AG09319 (cell line): ENCODE results near the gene ST14.

Source experiments
- DNase-seq: peaks from one replicate; pipeline ENCODE4 v3.0.0-alpha.2; 2010; ENCODE audit warnings: low read depth; ENCODE audit errors: extremely low read depth
- TF ChIP-seq, protein P1 (sequence below): IDR thresholded peaks from 2 replicates; pipeline ENCODE4 v1.5.1; 2011; ENCODE audit warnings: low read depth, mild to moderate bottlenecking, inconsistent platforms, low read length, moderate library complexity

The ST14 gene

DNA sequence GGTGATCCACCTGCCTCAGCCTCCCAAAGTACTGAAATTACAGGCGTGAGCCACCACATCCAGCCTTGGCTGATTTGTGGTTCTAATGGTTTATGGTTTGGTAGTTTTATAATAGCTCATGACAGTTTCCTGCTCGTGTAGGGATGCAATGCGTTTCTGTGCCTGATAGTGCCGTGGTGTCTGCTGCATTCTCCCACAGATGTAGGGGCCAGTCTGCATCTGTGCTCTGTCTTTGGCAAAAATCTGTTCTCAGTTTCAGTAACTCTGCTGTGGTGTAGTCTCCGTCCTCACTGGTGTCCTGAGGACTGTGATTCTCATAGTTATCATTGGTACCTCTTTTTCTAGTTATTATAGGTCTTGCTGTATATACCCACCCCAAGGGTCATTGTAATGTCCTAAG is 16.3 kb downstream of the ST14 start:
- TF ChIP-seq, protein P1, sequence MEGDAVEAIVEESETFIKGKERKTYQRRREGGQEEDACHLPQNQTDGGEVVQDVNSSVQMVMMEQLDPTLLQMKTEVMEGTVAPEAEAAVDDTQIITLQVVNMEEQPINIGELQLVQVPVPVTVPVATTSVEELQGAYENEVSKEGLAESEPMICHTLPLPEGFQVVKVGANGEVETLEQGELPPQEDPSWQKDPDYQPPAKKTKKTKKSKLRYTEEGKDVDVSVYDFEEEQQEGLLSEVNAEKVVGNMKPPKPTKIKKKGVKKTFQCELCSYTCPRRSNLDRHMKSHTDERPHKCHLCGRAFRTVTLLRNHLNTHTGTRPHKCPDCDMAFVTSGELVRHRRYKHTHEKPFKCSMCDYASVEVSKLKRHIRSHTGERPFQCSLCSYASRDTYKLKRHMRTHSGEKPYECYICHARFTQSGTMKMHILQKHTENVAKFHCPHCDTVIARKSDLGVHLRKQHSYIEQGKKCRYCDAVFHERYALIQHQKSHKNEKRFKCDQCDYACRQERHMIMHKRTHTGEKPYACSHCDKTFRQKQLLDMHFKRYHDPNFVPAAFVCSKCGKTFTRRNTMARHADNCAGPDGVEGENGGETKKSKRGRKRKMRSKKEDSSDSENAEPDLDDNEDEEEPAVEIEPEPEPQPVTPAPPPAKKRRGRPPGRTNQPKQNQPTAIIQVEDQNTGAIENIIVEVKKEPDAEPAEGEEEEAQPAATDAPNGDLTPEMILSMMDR: no peak
- DNase-seq: no peak

DNA sequence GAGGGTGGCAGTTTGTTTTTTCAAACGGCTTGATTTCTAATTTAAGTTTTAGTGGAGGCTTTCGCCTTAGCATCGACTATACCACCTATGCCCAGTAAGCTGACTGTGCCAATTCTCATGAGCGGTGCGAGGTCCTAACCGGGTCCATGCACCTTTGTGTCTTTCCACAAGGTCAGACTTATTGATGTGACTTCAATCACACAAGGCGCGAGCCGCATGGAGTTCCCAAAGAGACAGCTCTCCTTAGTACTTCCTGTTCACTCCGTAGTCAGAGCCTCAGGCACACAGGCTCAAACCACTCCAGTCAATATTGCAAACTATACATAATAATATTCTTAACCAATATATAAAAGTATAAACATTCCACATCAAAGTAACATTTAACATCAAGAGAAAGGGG is 18.2 kb downstream of the ST14 start:
- TF ChIP-seq, protein P1: no peak
- DNase-seq: no peak

DNA sequence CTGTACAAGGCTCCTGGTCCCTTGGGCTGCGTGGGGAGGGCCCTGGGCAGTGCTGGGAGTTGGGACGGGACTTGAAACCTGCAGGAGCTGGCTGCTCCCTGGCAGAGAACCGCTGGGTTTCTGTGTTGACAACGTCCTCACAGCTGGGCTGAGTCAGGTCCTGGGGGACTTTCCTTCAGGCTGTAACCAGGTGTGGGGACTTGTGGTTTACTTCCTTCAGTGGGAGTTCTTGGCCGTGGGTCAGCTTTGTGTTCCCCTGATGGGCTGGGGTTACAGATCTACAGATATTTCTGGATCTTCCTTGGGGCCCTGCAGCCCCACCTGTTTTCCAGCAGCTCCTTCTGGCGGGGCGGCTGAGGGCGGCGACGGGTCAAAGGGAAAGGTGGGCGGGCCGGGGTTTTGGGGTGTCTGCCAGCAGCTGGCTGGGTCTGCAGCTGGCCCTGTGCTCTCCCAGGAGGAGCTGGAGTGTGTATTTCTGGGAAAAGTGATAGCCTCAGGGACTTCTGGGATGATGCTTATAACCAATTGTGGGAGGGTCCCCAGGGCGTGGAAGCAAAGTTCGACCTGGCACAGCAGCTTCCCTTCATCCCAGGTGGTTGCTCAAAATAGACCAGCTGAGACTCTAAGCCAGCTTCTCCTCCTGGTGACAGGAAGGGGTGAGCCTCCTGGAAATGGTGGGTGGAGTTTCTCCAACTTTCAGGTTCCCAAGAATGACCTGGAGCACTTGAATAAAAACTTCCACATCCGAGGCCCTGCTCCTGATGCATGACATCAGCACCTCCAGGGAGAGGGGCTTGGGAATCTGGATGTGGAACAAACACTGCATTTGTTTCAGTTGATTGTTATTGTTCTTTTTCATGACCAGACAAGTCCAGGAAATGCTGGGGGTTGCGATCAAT is 19.1 kb downstream of the ST14 start:
- no peak for DNase-seq
- TF ChIP-seq, protein P1: no peak

DNA sequence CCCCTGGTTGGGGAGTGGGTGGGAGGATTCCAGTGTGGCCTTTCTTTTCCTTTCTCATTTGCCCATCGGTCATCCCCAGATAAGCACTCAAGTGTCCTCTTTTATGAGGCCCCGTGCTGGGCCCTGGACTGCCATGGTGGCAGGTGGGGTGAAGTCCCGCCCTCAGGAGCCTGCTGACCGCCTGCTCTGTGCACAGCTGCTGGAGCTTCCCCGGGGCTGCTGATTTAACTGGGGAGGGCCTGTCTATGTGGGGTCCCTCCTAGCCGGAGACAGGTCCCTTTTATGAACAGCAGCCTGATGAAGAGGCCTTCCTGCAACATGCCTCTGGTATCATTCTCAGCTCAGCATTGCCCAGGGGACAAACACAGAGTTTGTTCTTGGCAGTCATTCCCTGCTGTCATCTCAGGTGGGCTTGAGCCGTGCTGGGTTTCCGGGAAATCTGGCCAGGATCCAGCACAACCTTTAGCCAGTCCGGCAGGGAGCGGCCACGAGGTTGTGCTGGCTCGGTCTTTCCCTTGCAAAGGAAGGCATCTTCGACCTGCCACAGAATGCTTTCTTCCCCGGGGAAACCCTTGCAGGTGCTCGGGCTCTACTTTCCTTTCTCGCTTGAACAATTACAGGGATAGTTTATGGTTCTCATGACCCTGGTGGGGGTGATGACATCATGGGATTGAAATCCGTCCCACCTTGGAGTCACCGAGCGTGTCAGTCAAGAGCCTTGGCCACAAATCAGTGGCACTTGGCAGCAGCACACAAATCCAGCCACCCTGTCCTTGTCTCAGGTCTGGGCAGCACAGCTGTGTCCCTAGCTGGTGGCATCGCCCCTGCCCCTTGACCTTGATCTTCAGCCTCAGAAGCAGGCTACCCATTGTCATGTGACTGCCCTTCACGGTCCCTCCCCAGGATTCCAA is 20.1 kb downstream of the ST14 start:
- TF ChIP-seq, protein P1: no peak
- DNase-seq: no peak

DNA sequence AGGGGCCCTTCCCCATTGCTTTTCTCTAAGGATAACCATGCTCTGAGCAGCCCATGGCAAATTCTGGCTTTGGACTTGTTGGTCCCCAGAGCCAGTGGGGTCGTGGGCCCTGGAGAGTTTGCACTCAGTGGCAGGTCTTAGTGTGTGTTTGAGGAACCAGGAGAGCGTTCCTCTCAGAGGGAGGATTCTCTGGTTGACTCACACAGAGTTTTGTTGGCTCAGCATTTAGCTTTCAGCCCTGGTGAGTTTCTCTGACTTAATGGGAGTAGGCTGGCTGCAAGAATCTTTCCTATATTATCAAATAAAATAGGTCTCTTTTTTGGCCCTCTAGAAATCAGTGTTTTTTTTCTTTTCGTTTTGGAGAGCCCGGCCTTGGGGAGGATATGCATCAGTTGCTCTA is 20.9 kb downstream of the ST14 start:
- TF ChIP-seq, protein P1: no peak
- DNase-seq: no peak

DNA sequence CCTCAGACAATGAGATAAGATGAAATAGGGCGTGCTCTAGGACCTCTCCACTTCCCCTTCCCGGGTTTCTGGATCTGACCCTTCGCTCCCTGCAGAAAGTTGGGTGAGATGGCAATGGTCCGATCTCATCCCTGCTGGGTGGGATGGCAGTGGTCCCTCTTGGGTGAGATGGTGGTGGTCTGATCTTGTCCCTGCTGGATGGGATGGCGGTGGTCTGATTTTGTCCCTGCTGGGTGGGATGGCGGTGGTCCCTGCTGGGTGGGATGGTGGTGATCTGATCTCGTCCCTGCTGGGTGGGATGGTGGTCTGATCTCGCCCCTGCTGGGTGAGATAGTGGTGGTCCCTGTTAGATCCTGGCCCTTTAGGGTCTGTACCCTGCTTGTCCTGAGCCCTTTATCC is 21.3 kb downstream of the ST14 start:
- no peak for DNase-seq
- TF ChIP-seq, protein P1: no peak
